Neural cell (in vitro differentiated cells): ENCODE results near the gene GLIPR1L2. TPM values are rescaled to one million over a fixed set of nuclear protein-coding genes. Genes with fewer than 3 reads are reported as not detected.
"Not testable (repeated sequence)": the region's sequence is repeated elsewhere in the genome, so short reads cannot be mapped to it uniquely, and the experiment has no call there.

Experiments used
- H2AFZ ChIP-seq: fragments of 200-600, 300-800 bp; sonication (generic), shearing (Covaris generic); 2 replicates; pipeline ENCODE4 v1.6.0; 2014; ENCODE audit warnings: low read depth, mild to moderate bottlenecking, antibody characterized with exemption, low read length, moderate library complexity
- H3F3A ChIP-seq: fragments of 200-600 bp; shearing (Covaris generic); 2 replicates; pipeline ENCODE4 v1.6.1; 2016; ENCODE audit warnings: mild to moderate bottlenecking, moderate library complexity, mixed read lengths, antibody characterized with exemption, low read length; ENCODE audit not compliant: insufficient read depth, poor library complexity, severe bottlenecking
- H3K27ac ChIP-seq: fragments of 200-600, 300-800 bp; sonication (generic), shearing (Covaris generic); 2 replicates; pipeline ENCODE4 v1.5.1; 2014; ENCODE audit warnings: mild to moderate bottlenecking, low read length, moderate library complexity
- H3K27me3 ChIP-seq: fragments of 300-800, 200-600 bp; sonication (generic), shearing (Covaris generic); 2 replicates; pipeline ENCODE4 v1.6.0; 2014; ENCODE audit warnings: mild to moderate bottlenecking, low read depth, low read length, moderate library complexity; ENCODE audit not compliant: insufficient read depth
- H3K36me3 ChIP-seq: fragments of 300-800, 200-600 bp; sonication (generic), shearing (Covaris generic); 2 replicates; pipeline ENCODE4 v1.5.1; 2014; ENCODE audit warnings: mild to moderate bottlenecking, antibody characterized with exemption, low read length, moderate library complexity; ENCODE audit not compliant: insufficient read depth
- H3K4me2 ChIP-seq: fragments of 300-800, 200-600 bp; sonication (generic), shearing (Covaris generic); 2 replicates; pipeline ENCODE4 v1.6.0; 2014; ENCODE audit warnings: mild to moderate bottlenecking, low read length
- H3K4me3 ChIP-seq: fragments of 300-800, 200-600 bp; sonication (generic), shearing (Covaris generic); 2 replicates; pipeline ENCODE4 v1.5.1; 2014; ENCODE audit warnings: mild to moderate bottlenecking, low read length, moderate library complexity
- H3K79me2 ChIP-seq: fragments of 200-600 bp; shearing (Covaris generic); replicated peaks from 2 replicates; pipeline ENCODE4 v1.6.0; 2014; ENCODE audit warnings: mild to moderate bottlenecking, low read length, moderate library complexity; ENCODE audit not compliant: insufficient read depth
- H3K9ac ChIP-seq: fragments of 300-800, 200-600 bp; sonication (generic), shearing (Covaris generic); 2 replicates; pipeline ENCODE4 v1.6.1; 2016; ENCODE audit warnings: mild to moderate bottlenecking, low read length, mixed read lengths
- H3K9me2 ChIP-seq: fragments of 200-600 bp; shearing (Covaris generic); 2 replicates; pipeline ENCODE4 v1.6.1; 2016; ENCODE audit warnings: mild to moderate bottlenecking, low read length, mixed read lengths; ENCODE audit not compliant: insufficient read depth
- H3K9me3 ChIP-seq: fragments of 200-600, 300-800 bp; sonication (generic), shearing (Covaris generic); 2 replicates; pipeline ENCODE4 v1.6.1; 2016; ENCODE audit warnings: mild to moderate bottlenecking, mixed run types, low read length, moderate library complexity, mixed read lengths
- H4K20me1 ChIP-seq: fragments of 200-600 bp; shearing (Covaris generic); 2 replicates; pipeline ENCODE4 v1.6.1; 2016; ENCODE audit warnings: mild to moderate bottlenecking, mixed run types; ENCODE audit not compliant: insufficient read depth
- EP300 ChIP-seq: fragments of 450-650 bp; conservative IDR thresholded peaks from 2 replicates; pipeline ENCODE4 v1.6.1; 2014; ENCODE audit warnings: antibody characterized with exemption, mild to moderate bottlenecking, moderate library complexity; ENCODE audit not compliant: poor library complexity, severe bottlenecking
- EZH2 ChIP-seq: fragments of 200-600, 300-800 bp; shearing (Covaris generic), sonication (generic); IDR thresholded peaks from 2 replicates; pipeline ENCODE4 v1.6.1; 2014; ENCODE audit warnings: antibody characterized with exemption, low read length, borderline replicate concordance, mild to moderate bottlenecking; ENCODE audit not compliant: insufficient read depth, poor library complexity, severe bottlenecking
- MXI1 ChIP-seq: fragments of 450-650 bp; conservative IDR thresholded peaks from 2 replicates; pipeline ENCODE4 v1.6.1; 2014; ENCODE audit warnings: antibody characterized with exemption, mild to moderate bottlenecking; ENCODE audit not compliant: poor library complexity, severe bottlenecking
- POLR2AphosphoS5 ChIP-seq: IDR thresholded peaks from 2 replicates; pipeline ENCODE4 v1.6.1; 2012
- RAD21 ChIP-seq: fragments of 450-650 bp; conservative IDR thresholded peaks from 2 replicates; pipeline ENCODE4 v1.6.1; 2014; ENCODE audit warnings: antibody characterized with exemption, mild to moderate bottlenecking, moderate library complexity
- SMC3 ChIP-seq: fragments of 450-650 bp; conservative IDR thresholded peaks from 2 replicates; pipeline ENCODE4 v1.6.1; 2014; ENCODE audit warnings: antibody characterized with exemption, mild to moderate bottlenecking, moderate library complexity; ENCODE audit not compliant: poor library complexity
- TAF1 ChIP-seq: IDR thresholded peaks from 2 replicates; pipeline ENCODE4 v1.6.1; 2012; ENCODE audit warnings: low read depth
- polyA plus RNA-seq: library from polyadenylated mRNA; depleted of rRNA; stranded (reverse); fragments of >200 nt; gene quantifications from 2 replicates; pipeline ENCODE4 v1.2.3, GENCODE V29; 2014
- TF ChIP-seq, protein P1 (sequence below): IDR thresholded peaks from 2 replicates; pipeline ENCODE4 v1.6.1; 2012; ENCODE audit warnings: borderline replicate concordance
- TF ChIP-seq, protein P2 (sequence below): fragments of 450-650 bp; IDR thresholded peaks from 2 replicates; pipeline ENCODE4 v1.5.1; 2014; ENCODE audit warnings: antibody characterized with exemption, mild to moderate bottlenecking, moderate library complexity; ENCODE audit not compliant: poor library complexity, severe bottlenecking

Gene GLIPR1L2
- polyA plus RNA-seq, 1 donor from 2014 or later: 0.89 TPM

DNA sequence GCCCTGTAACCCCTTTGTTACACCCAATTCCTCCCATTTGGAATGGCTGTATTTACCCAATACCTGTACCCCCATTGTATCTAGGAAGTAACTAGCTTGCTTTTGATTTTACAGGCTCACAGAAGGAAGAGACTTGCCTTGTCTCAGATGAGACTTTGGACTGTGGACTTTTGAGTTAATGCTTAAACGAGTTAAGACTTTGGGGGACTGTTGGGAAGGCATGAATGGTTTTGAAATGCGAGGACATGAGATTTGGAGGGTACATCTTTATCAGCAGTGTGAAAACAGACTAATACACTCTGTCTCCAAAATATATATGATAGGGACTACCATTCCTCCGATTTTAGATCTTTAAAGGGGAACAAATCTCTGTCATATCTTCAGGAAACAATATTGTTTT, 51.6 kb downstream of the GLIPR1L2 start:
- not testable (repeated sequence) for H3K9me2 ChIP-seq, H3K4me2 ChIP-seq, H4K20me1 ChIP-seq, H3K36me3 ChIP-seq, H3K79me2 ChIP-seq, H3K9ac ChIP-seq, H3K4me3 ChIP-seq, H3F3A ChIP-seq, H3K27me3 ChIP-seq, H2AFZ ChIP-seq, H3K27ac ChIP-seq, H3K9me3 ChIP-seq

DNA sequence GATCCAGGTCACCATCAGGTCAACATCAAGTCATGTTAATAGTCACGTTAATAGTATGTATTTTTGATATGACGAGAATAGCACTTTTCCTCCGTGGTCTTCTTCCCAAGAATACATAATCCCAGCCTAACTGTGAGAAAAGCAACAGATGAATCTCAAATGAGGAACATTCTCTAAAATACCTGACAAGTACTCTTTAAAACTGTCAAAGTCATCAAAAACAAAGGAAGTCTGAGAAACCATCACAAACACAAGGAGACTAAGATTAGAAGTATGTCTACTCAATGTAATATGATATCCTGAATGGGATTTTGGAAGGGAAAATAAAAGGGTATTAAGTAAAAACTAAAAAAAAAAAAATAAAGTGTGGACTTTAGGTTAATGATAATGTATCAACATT, 52.8 kb downstream of the GLIPR1L2 start:
- Histone ChIP-seq H3K36me3 (no peaks in the 10 kb centered on the region), H3K9me3 (no peaks in the 10 kb centered on the region), H3K27me3 (no peaks in the 10 kb centered on the region), H3K9me2 (no peaks in the 10 kb centered on the region), H3F3A (no peaks in the 10 kb centered on the region), H3K27ac (no peak overlapping the region), H2AFZ (no peak overlapping the region), H3K4me2 (no peak overlapping the region), H4K20me1 (no peaks in the 10 kb centered on the region), H3K79me2 (no peaks in the 10 kb centered on the region), H3K4me3 (no peak overlapping the region), H3K9ac (no peak overlapping the region)
- TF ChIP-seq POLR2AphosphoS5: no peak
- TF ChIP-seq SMC3: no peak
- TF ChIP-seq EZH2: no peak
- no peak for TF ChIP-seq MXI1
- TF ChIP-seq RAD21: no peak
- no peak for TF ChIP-seq EP300
- TF ChIP-seq, protein P1, sequence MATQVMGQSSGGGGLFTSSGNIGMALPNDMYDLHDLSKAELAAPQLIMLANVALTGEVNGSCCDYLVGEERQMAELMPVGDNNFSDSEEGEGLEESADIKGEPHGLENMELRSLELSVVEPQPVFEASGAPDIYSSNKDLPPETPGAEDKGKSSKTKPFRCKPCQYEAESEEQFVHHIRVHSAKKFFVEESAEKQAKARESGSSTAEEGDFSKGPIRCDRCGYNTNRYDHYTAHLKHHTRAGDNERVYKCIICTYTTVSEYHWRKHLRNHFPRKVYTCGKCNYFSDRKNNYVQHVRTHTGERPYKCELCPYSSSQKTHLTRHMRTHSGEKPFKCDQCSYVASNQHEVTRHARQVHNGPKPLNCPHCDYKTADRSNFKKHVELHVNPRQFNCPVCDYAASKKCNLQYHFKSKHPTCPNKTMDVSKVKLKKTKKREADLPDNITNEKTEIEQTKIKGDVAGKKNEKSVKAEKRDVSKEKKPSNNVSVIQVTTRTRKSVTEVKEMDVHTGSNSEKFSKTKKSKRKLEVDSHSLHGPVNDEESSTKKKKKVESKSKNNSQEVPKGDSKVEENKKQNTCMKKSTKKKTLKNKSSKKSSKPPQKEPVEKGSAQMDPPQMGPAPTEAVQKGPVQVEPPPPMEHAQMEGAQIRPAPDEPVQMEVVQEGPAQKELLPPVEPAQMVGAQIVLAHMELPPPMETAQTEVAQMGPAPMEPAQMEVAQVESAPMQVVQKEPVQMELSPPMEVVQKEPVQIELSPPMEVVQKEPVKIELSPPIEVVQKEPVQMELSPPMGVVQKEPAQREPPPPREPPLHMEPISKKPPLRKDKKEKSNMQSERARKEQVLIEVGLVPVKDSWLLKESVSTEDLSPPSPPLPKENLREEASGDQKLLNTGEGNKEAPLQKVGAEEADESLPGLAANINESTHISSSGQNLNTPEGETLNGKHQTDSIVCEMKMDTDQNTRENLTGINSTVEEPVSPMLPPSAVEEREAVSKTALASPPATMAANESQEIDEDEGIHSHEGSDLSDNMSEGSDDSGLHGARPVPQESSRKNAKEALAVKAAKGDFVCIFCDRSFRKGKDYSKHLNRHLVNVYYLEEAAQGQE: no peak
- TF ChIP-seq TAF1: no peak
- TF ChIP-seq, protein P2, sequence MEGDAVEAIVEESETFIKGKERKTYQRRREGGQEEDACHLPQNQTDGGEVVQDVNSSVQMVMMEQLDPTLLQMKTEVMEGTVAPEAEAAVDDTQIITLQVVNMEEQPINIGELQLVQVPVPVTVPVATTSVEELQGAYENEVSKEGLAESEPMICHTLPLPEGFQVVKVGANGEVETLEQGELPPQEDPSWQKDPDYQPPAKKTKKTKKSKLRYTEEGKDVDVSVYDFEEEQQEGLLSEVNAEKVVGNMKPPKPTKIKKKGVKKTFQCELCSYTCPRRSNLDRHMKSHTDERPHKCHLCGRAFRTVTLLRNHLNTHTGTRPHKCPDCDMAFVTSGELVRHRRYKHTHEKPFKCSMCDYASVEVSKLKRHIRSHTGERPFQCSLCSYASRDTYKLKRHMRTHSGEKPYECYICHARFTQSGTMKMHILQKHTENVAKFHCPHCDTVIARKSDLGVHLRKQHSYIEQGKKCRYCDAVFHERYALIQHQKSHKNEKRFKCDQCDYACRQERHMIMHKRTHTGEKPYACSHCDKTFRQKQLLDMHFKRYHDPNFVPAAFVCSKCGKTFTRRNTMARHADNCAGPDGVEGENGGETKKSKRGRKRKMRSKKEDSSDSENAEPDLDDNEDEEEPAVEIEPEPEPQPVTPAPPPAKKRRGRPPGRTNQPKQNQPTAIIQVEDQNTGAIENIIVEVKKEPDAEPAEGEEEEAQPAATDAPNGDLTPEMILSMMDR: no peak

DNA sequence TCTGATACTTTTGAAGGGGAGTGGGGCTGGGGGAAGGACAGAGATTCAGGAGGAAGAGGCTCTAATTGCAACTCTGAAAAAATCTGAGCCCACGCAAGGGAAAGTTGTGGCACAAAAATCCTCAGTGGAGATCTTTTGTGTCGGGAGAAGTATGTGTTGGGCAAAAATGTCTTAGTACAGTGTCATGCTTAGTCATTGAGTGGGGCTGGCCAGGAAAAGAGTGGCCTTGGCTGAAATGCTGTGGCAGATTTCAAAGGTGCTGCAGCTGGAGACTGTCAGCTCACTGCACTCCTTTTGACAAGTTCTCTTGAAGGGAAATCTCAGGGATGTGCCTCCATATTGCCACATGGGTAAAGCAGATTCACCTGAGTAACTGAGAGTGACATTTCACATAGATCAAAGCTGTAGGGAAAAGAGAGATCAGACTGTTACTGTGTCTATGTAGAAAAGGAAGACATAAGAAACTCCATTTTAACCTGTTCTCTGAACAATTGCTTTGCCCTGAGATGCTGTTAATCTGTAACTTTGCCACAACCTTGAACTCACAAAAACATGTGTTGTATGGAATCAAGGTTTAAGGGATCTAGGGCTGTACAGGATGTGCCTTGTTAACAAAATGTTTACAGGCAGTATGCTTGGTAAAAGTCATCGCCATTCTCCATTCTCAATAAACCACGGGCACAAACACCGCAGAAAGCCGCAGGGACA, 53.7 kb downstream of the GLIPR1L2 start:
- Histone ChIP-seq H3K4me3 (no peak overlapping the region), H3K4me2 (no peak overlapping the region), H3K9me2 (no peaks in the 10 kb centered on the region), H2AFZ (no peak overlapping the region), H3K9ac (no peak overlapping the region), H3K27me3 (no peaks in the 10 kb centered on the region), H4K20me1 (no peaks in the 10 kb centered on the region), H3K36me3 (no peaks in the 10 kb centered on the region), H3K79me2 (no peaks in the 10 kb centered on the region), H3K9me3 (no peaks in the 10 kb centered on the region), H3K27ac (no peak overlapping the region), H3F3A (no peaks in the 10 kb centered on the region)
- TF ChIP-seq TAF1 (no peak), SMC3 (no peak), RAD21 (no peak), EP300 (peak; percentile 37), EZH2 (no peak), MXI1 (no peak), POLR2AphosphoS5 (peak; percentile 23)
- TF ChIP-seq, protein P1: no peak
- TF ChIP-seq, protein P2: no peak
